Suppressor macrophage treated with lipopolysaccharide for 1 hour (primary cell): ENCODE results near the gene PMEPA1.
A peak's percentile ranks its signal among the peaks of the same experiment; 100 is the strongest.

Source experiments
- DNase-seq, 3 donors: peaks; one replicate each; pipeline ENCODE4 v3.0.0-alpha.2; 2020 to 2022

PMEPA1 gene

DNA sequence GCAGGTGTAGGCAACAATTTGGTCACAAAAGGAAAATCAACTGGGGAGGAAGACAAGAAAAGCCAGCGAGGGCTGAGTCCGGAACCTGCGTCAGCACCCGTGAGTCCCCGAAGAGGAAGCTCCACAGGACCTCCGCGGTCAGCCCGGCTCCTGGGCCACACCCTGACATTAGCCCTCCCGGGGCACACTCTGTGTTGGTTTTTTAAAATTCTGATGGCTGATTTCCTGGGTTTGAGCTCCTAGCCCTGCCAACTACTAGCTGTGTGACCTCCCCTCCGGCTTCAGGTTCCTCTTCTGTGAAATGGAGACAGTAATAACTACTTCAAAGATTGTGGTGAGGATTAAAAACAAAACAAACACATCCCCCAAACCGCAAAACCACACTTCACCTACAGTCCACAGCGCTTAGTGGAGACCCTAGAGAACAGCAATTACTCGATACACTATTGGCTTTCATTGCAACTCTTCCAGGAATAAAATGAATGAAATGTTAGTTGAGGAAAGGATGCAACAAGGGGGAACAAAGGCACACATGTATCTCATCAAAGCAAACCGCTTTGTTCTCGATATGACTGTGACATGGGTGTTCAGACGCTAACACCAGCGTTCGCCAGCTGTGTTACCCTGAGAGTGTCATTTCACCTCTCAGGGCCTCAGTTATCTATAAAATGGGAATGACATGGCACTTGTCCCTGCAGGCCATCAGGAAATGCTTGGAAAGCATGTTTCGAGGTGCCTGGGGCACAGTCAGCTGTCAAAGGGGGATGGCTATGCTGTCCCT, 90.6 kb downstream of the PMEPA1 start:
- DNase-seq = peak; percentile 51 to 70 (median 51)

DNA sequence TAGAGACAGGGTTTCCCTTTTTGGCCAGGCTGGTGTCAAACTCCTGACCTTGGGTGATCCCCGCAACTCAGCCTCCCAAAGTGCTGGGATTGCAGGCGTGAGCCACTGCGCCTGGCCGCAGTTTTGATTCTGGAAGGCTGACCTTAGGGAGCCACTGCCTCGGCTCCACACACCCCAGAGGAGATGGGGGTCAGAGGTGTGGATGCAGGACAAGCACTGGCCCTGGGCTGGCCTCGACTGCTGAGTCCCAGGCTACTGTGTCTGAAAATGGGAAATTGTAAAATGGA, 91.1 kb downstream of the PMEPA1 start:
- no peak for DNase-seq

- DNase-seq = peak; percentile 60 to 70 (median 64)
Observed at GRCh38 chr20:57618091-57618763, 91.6 kb downstream of the PMEPA1 start.

DNA sequence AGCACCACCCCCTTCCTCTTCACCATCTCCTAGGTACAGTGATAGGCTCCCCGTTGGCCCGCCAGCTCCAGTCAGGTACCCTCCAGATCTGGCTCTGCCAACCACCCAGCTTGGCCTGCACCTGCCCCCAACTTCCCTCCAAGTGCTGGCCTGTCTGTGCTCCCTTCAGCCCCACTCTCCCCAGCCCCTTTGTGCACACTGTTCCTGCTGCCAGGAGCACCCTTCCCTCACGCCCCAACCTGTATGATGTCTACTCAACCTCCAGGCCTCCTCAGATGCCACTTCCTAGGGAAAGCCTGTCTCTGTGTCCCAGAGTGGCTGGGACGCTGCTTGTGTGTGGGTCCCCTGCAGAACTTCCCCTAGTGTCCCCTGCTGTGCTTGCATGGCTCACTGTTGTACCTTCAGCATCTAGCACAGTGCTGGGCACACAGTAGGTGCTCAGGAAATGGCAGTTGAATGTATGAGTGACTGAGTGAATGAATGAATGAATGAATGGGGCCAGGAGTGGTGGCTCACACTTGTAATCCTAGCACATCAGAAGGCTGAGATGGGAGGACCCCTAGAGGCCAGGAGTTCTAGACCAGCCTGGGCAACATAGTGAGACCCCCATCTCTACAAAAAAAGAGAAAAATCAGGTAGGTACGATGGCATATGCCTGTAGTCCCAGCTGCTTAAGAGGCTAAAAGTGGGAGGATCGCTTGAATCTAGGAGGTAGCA, 92.6 kb downstream of the PMEPA1 start:
- no peak for DNase-seq

GRCh38 chr20:57616143-57616951, 93.5 kb downstream of the PMEPA1 start:
- no peak for DNase-seq

DNA sequence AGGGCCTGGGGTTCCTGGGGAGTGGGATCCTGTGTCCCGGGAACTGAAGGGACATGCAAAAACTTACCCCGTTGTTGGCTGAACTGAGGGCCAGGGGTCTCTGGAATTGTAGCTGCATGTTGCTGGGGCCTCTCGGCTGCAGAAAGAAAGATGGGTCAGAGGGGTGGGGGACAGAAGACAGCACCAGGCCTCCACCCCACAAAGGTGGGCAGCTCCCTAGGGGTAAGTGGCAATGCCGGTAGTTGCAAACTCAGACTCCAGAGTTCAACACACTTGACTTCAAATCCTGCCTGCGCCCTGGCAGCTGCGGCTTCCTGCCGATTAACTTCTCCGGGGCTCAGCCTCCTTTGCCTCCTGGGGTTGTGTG, 94.4 kb downstream of the PMEPA1 start:
- no peak for DNase-seq

- DNase-seq = no peak
Observed at GRCh38 chr20:57614490-57615444, 95.0 kb downstream of the PMEPA1 start.

GRCh38 chr20:57613481-57613921, 96.3 kb downstream of the PMEPA1 start:
- no peak for DNase-seq

- DNase-seq = no peak
Observed at GRCh38 chr20:57612916-57613315, 96.9 kb downstream of the PMEPA1 start.

- no peak for DNase-seq
Observed at GRCh38 chr20:57612436-57612835, 97.4 kb downstream of the PMEPA1 start.

- DNase-seq = no peak
Observed at GRCh38 chr20:57611586-57612311, 98.1 kb downstream of the PMEPA1 start.

GRCh38 chr20:57610261-57610952, 99.4 kb downstream of the PMEPA1 start:
- no peak for DNase-seq

DNA sequence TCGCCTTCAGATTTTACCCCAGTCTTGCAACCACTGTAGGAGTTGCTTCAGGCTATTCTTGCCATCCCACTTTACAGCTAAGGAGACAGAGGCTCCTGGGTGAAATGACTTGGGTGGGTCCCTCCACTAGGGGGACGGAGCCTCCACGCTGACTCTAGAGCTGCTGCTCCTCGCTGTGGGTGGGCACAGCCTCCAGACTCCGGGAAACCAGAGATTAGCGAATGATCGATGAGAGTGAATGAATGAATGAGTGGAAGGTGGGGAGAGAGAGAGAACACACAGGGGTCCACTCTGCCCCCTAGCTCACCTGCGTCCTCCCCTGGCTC, 100.0 kb downstream of the PMEPA1 start:
- DNase-seq = no peak

DNA sequence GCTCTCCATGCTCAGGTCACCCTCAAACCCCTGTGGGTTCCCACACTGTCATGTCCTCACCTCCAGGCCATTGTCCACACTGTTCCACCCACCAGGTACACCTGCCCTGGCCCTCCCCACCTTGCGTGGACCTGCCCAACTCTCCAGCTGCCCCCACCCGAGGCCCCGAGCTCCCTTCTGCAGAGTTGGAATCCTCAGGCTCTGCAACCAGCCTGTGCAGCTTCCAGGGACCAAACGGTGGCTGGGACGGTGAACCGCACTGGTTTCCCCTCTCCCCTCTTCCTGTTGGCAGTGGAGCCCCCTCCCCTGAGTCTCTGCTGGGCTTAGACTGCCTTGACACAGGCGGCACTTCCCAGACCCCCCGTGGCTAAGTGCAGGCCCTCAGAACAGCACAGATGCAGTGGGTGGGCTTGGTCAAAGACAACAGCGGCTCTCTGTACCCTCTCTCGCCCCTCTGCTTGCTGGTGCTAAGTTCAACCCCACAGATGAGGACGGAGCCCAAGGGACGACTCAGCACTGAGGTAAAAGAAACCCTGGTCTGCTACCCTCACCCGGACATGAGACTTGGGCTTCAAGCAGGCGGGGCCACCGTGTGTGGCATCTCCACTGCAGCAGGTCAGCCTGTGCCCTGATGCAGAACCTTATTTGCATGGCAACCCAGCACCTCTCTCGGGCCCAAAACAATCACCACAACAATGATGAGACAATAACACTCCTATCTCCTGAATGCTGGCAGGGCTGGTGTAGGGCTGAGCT, 100.6 kb downstream of the PMEPA1 start:
- no peak for DNase-seq

GRCh38 chr20:57608516-57608915, 101.3 kb downstream of the PMEPA1 start:
- no peak for DNase-seq

GRCh38 chr20:57605878-57606277, 103.9 kb downstream of the PMEPA1 start:
- DNase-seq = no peak

- no peak for DNase-seq
Observed at GRCh38 chr20:57605045-57605444, 104.8 kb downstream of the PMEPA1 start.

DNA sequence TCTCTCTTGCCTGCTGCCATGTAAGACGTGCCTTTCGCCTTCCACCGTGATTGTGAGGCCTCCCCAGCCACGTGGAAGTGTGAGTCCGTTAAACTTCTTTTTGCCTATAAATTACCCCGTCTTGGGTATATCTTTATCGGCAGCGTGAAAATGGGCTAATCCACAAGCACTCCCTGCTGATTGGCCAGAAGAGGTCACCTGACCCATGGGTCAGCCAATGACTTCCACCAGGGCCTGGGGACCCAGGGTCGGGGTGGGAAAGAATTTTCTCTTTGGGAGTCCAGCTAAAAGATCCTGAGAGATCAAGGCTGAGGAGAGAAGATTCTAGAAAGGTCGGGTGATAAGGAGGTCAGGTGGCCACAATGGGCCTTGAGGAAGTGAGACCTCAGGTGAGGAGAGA, 106.7 kb downstream of the PMEPA1 start:
- no peak for DNase-seq

DNA sequence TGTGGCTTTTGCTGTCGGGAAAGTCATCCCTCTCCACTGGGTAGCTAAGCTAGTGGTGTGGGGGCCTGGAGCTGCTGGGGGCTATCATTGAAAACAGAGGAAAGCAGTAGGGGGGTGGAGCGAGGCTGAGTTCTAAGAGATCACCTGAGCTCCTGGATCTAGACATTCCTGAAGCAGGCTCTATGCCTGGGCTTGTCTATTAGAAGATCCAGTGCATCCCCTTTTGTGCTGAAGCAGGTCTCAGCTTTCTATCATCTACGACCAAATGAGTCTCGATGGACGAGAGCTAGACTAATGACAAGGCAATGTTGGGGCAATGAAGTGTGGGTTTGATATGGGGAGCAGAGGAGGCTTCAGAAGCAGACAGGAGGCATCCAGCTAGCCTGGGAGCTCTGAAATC, 108.1 kb downstream of the PMEPA1 start:
- DNase-seq = no peak

- no peak for DNase-seq
Observed at GRCh38 chr20:57601211-57601570, 108.6 kb downstream of the PMEPA1 start.
